Endothelial cell of umbilical vein (primary cell): Measurements from ENCODE around the gene RDH13.

Source experiments
- EZH2 ChIP-seq: IDR thresholded peaks from 2 replicates; pipeline ENCODE4 v1.6.1; 2012; ENCODE audit warnings: borderline replicate concordance, low read depth, mild to moderate bottlenecking, moderate library complexity, low read length, inconsistent platforms; ENCODE audit not compliant: severe bottlenecking
- FOS ChIP-seq: IDR thresholded peaks from 2 replicates; pipeline ENCODE4 v1.6.1; 2011; ENCODE audit warnings: mild to moderate bottlenecking, low read length, moderate library complexity, borderline replicate concordance; ENCODE audit not compliant: insufficient read depth
- GATA2 ChIP-seq: IDR thresholded peaks from 2 replicates; pipeline ENCODE4 v1.7.0; 2011; ENCODE audit warnings: low read depth, mild to moderate bottlenecking, moderate library complexity, mixed read lengths, low read length; ENCODE audit not compliant: insufficient read length, insufficient read depth
- MYC ChIP-seq: IDR thresholded peaks from one replicate; pipeline ENCODE4 v1.6.1; 2011; ENCODE audit warnings: mild to moderate bottlenecking, low read depth, low read length
- POLR2A ChIP-seq: IDR thresholded peaks from 2 replicates; pipeline ENCODE4 v1.6.1; 2012; ENCODE audit warnings: low read depth, mild to moderate bottlenecking, control low read depth, low read length
- POLR2AphosphoS5 ChIP-seq: IDR thresholded peaks from 2 replicates; pipeline ENCODE4 v1.6.1; 2012; ENCODE audit warnings: low read depth, mild to moderate bottlenecking, control low read depth, low read length, moderate library complexity; ENCODE audit not compliant: insufficient read depth
- TF ChIP-seq, protein P1 (sequence below), 2 donors: IDR thresholded peaks; 1 replicate in 1 of 2; 2 replicates in 1 of 2; pipeline ENCODE4 v1.5.1; 2011; ENCODE audit warnings: low read length in 2 of 2, mild to moderate bottlenecking in 2 of 2, moderate library complexity in 2 of 2, control low read depth in 1 of 2, inconsistent platforms in 1 of 2, low read depth in 1 of 2; ENCODE audit not compliant: insufficient read depth in 1 of 2; ENCODE audit errors: extremely low read depth in 1 of 2
- TF ChIP-seq, protein P2 (sequence below): IDR thresholded peaks from 2 replicates; pipeline ENCODE4 v1.6.1; 2011; ENCODE audit not compliant: insufficient read depth, insufficient read length

DNA sequence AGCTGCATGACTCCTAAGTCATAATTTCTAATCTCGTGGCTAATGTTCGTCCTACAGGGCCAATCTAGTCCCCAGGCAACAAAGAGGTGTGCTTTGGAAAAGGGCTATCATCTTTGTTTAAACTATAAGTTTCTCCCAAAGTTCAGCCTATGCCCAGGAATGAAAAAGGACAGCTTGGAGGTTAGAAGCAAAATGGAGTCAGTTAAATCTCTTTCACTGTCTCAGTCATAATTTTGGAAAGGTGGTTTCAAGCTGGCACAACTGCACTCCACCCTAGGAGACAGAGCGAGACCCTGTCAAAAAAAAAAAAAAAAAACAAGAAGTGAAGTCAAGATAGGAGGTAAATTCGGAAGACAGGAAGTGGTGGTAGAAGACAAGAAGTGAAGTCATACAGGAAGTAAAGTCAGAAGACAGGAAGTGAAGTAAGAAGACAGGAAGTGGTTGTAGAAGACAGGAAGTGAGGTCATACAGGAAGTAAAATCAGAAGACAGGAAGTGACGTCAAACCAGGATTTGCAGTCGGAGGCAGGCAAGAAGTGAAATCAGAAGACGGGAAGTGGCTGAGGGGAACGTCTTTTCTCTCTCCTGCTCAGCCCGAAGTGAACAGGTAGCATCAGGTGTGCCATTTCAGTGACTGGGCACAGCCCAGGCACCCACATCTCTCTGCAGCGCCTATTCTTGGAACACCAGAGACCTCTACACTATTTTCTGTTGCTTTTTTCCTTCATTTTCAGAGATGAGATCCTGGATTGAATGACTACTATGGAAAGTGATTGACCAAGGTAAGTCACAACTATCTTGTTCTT is 57.1 kb downstream of the RDH13 start:
- TF ChIP-seq, protein P1, sequence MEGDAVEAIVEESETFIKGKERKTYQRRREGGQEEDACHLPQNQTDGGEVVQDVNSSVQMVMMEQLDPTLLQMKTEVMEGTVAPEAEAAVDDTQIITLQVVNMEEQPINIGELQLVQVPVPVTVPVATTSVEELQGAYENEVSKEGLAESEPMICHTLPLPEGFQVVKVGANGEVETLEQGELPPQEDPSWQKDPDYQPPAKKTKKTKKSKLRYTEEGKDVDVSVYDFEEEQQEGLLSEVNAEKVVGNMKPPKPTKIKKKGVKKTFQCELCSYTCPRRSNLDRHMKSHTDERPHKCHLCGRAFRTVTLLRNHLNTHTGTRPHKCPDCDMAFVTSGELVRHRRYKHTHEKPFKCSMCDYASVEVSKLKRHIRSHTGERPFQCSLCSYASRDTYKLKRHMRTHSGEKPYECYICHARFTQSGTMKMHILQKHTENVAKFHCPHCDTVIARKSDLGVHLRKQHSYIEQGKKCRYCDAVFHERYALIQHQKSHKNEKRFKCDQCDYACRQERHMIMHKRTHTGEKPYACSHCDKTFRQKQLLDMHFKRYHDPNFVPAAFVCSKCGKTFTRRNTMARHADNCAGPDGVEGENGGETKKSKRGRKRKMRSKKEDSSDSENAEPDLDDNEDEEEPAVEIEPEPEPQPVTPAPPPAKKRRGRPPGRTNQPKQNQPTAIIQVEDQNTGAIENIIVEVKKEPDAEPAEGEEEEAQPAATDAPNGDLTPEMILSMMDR (IDR thresholded peaks at IDR 0.05; ENCODE audit: extremely low read depth in 1 of 2, insufficient read depth in 1 of 2, low read depth in 1 of 2, low read length in 2 of 2) = no peak
- no peak for TF ChIP-seq MYC
- TF ChIP-seq EZH2 = no peak
- TF ChIP-seq POLR2A = no peak
- TF ChIP-seq POLR2AphosphoS5 = peak; percentile 23
- TF ChIP-seq GATA2 = no peak
- TF ChIP-seq, protein P2, sequence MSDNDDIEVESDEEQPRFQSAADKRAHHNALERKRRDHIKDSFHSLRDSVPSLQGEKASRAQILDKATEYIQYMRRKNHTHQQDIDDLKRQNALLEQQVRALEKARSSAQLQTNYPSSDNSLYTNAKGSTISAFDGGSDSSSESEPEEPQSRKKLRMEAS = no peak
- TF ChIP-seq FOS = peak; percentile 16
